Naive B cell (primary cell): ENCODE results near the gene KCNAB1. TPM values are rescaled to one million over a fixed set of nuclear protein-coding genes. Genes with fewer than 3 reads are reported as not detected.

Source experiments
- polyA plus RNA-seq, 6 donors: library from polyadenylated mRNA; unstranded; fragments of 300-500 nt; fragmentation: Illumina TruSeq; gene quantifications; one replicate each; pipeline ENCODE4 v1.2.3, GENCODE V29; 2021; ENCODE audit warnings: low read depth in 6 of 6

KCNAB1 gene
- polyA plus RNA-seq, 6 donors from 2014 or later: 0.05 to 0.30 (median 0.19) TPM; not detected in 1

Other genes starting within 250 kb of the KCNAB1 start
- 10 to 100 TPM; 50.7 to 66.2 (median 57.0) TPM for gene GMPS, start 249.9 kb upstream of the KCNAB1 start, polyA plus RNA-seq